Body of pancreas (tissue), 4 donors: ENCODE data around the gene CCDC60.

Experiments used
- CTCF ChIP-seq, 7 experiments: fragments of 450-650 bp in 4 of 7; fragments of 200-600 bp in 3 of 7; sonication (generic) in 3 of 7; IDR thresholded peaks; one replicate each; pipeline ENCODE4 v1.5.1; 2016 to 2019; ENCODE audit warnings: antibody characterized with exemption in 7 of 7
- POLR2A ChIP-seq, 3 donors: fragments of 450-650 bp; IDR thresholded peaks; one replicate each; pipeline ENCODE4 v1.6.1; 2016; ENCODE audit warnings: antibody characterized with exemption in 3 of 3, mild to moderate bottlenecking in 2 of 3

GRCh38 chr12:119546340-119546739 is 211.8 kb downstream of the CCDC60 start:
- TF ChIP-seq CTCF (IDR thresholded peaks at IDR 0.05) (no peak), POLR2A (IDR thresholded peaks at IDR 0.05) (no peak)
